NCI-H2227 (cell line): ENCODE data around the gene KLHDC9.
A peak's percentile ranks its signal among the peaks of the same experiment; 100 is the strongest.

ENCODE experiments used
- DNase-seq: peaks from one replicate; lab custom pipeline; 2025; ENCODE audit not compliant: unreplicated experiment; lab: John Stamatoyannopoulos, UW

Gene KLHDC9

DNA sequence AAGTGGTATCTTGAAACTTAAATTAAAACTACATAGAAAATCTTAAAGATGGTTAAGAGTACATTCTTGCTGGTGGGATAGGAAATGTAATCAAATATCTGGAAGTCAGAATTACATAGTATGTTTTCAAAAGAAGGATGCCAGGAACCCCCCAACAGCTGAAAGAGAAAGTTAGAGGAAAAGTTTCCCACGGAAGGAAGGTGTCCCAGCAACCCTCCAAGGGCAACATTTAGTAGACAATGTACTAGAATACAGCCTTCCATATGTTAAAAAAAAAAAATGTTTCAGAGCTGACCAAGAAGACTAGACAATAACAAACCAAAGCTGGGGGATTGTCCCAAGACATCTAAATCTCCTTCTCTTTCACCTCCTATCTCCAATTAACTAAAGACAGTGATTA, 32.1 kb downstream of the KLHDC9 start:
- no peak for DNase-seq

DNA sequence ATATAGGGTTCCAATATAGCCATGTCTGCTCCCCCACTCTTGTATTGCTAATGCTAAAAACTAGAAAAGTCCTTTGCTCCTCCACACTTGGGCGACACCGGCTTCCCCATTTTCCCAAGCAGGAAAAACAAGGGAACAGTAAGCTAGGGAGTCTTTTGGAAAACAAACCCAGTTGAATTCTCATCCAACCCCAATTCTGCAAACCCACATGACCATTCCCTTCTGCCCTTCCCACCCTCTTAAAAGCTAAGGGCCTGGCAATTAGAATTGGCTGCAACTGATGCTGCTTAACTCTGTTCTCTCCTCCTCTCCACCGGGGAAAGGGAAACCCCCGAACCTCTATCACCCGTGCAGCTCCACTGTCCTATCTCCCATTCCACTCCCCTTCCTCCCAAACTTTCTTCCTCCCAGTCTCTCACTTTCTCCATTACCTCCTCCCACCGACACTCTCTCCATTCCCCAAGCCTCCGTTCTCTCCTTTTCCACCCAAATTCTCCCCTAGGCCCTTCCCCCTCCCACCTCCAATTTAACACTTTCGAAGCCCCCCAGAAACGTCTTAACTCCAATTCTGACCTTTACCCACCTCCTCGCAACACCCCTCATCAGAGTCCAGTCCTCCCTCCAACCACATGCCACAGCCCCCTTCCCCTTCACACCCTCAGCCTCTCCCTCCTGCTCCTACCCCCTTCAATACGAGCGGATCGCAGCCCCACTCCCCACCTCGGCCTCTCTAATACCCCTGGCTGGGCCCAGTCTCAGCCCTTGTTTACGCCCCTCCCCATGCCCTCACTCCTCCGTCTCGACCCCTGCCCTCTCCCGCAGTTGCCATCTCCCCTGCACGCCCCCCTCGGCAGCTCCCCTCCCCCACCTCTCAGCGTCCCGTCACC, 33.6 kb downstream of the KLHDC9 start:
- DNase-seq, result peak; percentile 27

DNA sequence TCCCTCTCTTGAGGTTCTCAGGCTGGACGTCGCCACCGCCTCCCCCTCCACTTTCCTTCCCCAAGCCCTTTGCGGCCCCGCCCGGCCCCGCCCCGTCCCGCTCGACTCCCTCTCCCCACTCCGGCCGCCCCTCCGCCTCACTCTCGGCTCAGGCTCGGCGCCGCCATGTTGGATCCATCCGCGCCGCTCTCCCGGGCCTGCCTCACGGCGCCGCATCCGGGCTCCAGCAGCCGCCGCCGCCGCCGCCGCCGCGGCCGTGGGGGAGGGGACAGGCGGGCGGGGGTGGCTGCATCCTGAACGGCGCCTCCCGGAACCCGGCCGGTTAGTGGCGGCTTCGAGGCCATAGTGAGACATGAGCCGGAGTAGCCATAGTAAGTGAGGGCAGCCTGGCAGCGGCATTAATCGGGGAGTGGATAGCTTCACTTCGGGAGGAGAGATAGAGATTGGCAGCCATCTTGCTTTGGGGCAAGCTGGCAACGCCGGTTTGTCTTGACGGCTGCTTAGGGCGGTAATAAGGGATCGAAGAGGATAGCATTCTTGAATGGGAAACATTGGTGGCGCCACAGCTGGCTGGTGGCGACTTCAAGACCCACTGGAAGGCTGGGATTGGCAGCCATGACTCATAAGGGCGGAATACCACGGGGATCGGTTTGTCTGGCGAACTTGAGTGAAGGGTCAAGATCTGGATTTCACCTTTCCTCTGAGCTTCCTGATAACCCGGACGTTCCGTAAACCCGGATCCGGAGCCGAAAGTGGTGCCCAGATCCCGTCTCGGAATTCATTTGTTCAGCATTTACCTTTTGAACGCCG, 34.5 kb downstream of the KLHDC9 start, which contains the start of gene DEDD:
Gene DEDD (minus strand): TSS at position 258 of the 810 bp plus-strand sequence. CDS start 8,205 bp downstream, outside the sequence.
- DNase-seq, result peak; percentile 97

DNA sequence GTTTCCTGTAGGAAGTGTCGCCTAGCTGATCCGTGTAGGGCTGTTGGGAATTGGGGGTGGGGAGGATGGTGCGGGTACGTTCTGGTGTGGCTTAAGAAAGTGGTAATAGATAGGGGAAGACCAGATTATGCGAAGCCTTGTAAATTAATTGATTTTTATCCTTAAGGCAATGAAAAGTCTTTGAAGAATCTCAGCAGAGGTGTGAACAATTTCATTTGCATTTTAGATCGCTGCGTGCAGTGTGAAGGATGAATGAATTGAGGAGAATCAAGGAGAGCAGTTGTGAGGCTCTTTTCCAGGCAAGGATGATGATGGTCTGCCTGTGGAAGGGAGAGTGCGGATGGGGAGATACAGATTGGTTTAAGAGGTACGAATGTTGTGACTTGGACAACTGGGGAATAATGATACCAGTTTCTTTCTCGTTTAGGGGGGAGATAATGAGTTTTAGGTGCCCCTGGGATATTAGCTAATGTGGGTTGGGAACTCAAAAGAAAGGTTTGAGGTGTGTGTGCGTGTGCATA, 35.1 kb downstream of the KLHDC9 start:
- DNase-seq, result peak; percentile 51

DNA sequence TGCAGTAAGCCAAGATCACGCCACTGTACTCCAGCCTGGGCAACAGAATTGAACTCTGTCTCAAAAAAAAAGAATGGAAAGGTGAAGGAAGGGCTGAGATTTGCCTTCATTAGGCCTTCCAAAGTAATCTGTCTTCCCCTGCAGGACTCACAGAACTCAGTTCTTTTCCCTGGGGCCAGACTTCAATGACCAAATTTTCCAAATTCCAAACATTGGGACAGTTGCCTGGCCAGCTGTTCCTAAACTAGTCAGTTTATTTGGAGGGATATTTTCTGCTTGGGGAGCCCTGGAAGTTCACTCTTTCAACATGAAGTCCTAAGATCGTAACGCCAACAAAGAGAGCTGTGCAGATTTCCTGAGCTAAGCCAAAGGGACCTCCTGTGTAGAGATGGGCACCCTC, 39.7 kb downstream of the KLHDC9 start:
- no peak for DNase-seq

DNA sequence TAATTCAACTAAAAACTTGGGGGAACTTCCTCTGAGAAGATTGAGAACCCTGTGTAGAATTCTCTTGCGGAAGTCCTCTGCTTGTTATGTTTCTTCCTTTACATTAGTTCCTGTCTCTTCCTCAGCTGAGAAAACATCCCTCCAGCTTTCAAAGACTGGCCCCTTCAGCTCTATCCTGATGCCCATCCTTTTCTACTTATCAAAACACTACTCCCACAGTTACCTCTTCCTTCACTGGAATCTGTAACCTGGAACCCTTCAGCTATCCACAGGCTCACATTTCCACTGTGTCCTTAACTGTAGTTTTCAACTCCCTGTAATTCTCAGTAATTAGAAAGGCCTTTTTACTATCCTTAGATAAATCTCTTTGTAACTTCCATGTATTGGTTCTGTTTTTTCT, 40.3 kb downstream of the KLHDC9 start:
- no peak for DNase-seq

DNA sequence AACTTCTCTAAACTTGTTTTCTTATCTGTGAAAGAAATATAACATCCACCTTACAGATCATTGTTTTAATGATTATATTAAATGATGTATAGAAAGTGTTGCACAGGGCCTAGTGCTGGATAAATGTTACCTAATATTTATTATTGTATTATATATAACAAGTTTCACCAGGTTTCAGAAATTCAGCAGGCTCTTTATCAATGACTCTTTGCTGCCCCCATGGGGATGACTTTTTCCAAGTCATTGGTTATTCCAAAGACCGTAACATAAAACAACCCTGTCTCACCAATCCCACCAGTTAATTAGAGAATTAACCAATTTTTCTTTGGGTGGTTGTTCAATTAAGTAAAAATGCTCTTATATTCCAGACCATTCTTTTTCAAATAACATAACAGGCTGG, 41.6 kb downstream of the KLHDC9 start:
- peak; percentile 36 for DNase-seq

DNA sequence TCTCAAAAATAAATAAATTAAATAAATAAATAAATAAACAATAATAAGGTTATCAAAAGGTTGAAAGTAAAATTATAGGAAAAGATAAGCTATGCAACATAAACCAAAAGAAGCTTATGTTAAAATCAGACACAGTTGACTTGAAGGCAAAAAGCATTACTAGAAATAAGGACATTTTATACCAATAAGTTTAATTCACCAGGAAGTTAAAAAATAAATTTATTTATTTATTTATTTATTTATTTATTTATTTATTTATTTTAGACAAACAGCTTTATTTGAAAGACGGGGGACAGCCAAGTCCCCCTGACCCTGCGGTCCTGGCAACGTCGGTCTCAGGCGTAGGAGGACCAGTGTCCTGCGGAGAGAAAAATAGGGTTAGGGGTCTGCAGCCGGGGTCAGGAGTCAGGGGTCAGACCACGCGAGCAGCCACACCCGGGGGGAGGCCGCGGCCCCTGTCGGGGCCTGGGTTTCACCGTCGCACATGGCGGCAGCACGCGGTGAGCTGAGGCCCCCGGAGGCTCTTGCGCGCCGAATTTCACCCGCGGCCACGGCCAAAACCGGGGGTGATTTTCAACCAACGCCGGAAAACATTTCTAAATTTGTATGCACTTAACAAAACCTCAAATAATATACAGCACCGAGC, 42.7 kb downstream of the KLHDC9 start:
- DNase-seq, result no peak

DNA sequence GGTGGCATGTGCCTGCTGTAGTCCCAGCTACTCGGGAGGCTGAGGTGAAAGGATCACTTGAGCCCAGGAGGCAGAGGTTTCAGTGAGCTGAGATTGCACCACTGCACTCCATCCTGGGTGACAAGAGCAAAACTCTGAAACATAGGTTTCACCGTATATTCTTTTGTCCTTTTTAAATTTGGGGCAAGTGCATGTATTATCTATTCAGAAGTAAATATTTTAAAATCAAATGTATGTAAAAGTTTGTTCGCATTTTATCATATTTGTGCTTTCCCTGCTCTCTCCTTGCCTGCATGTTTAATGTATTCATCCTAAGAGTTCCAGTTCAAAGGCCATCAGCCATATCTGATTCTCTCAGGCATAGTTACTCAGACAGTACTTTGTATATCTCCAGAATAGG, 47.7 kb downstream of the KLHDC9 start:
- no peak for DNase-seq
